HCT116 (cell line): Measurements from ENCODE around the gene SGMS1.

Source experiments
- EZH2 ChIP-seq: fragments of 200-600 bp; sonication (generic); IDR thresholded peaks from 2 replicates; pipeline ENCODE4 v1.6.1; 2017; ENCODE audit warnings: antibody characterized with exemption, mixed run types
- EZH2phosphoT487 ChIP-seq: fragments of 200-600 bp; IDR thresholded peaks from 2 replicates; pipeline ENCODE4 v1.6.1; 2018; ENCODE audit warnings: antibody characterized with exemption, borderline replicate concordance
- JUND ChIP-seq: IDR thresholded peaks from 2 replicates; pipeline ENCODE4 v1.6.1; 2012
- POLR2A ChIP-seq: IDR thresholded peaks from 2 replicates; pipeline ENCODE4 v1.7.0; 2011; ENCODE audit warnings: borderline replicate concordance; ENCODE audit not compliant: insufficient read depth, insufficient read length; ENCODE audit errors: extremely low read depth
- POLR2AphosphoS5 ChIP-seq: IDR thresholded peaks from 2 replicates; pipeline ENCODE4 v1.6.1; 2011; ENCODE audit warnings: mild to moderate bottlenecking, low read depth, low read length, moderate library complexity
- SIN3A ChIP-seq: IDR thresholded peaks from 2 replicates; pipeline ENCODE4 v1.6.1; 2012; ENCODE audit warnings: low read depth
- SRF ChIP-seq: IDR thresholded peaks from 2 replicates; pipeline ENCODE4 v1.6.1; 2012; ENCODE audit warnings: low read depth
- TCF7L2 ChIP-seq: IDR thresholded peaks from 2 replicates; pipeline ENCODE4 v1.7.0; 2011; ENCODE audit warnings: borderline replicate concordance, inconsistent platforms; ENCODE audit not compliant: insufficient read depth, insufficient read length; ENCODE audit errors: extremely low read depth
- YY1 ChIP-seq: IDR thresholded peaks from 2 replicates; pipeline ENCODE4 v1.6.1; 2011; ENCODE audit warnings: low read length, low read depth, moderate library complexity, mild to moderate bottlenecking; ENCODE audit not compliant: insufficient replicate concordance; ENCODE audit errors: extremely low read depth
- ZFX ChIP-seq: fragments of 450-650 bp; IDR thresholded peaks from 2 replicates; pipeline ENCODE4 v1.6.1; 2017
- TF ChIP-seq, protein P1 (sequence below), 3 experiments: fragments of 200-600 bp in 1 of 3; sonication (generic) in 1 of 3; IDR thresholded peaks in 2 of 3; conservative IDR thresholded peaks in 1 of 3; 2 replicates each; pipeline ENCODE4 v1.5.1; 2012 to 2017; ENCODE audit warnings: low read depth in 2 of 3, low read length in 2 of 3, antibody characterized with exemption in 1 of 3, borderline replicate concordance in 1 of 3, control low read depth in 1 of 3, mild to moderate bottlenecking in 1 of 3, mixed read lengths in 1 of 3, mixed run types in 1 of 3, moderate library complexity in 1 of 3; ENCODE audit not compliant: insufficient read depth in 1 of 3
- TF ChIP-seq, protein P2 (sequence below): IDR thresholded peaks from 2 replicates; pipeline ENCODE4 v1.6.1; 2012; ENCODE audit warnings: low read depth

DNA sequence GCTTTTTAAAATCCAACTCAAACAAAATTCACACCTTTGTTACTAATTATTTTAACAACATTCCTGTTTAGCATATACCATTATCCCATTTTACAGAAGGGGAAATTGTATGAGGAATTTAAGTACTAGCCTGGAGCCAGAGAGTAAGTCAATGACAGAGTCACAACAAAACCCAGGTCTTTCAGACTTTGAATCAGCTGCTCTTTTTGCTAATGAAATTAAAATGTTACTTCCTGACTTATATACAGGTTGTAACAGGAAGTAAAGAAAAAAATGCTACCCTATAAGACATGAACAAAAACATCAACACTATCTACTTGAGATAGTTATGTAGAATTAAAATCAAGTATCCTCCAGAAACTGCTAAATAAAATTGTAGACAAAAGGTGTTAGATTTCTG is 289.9 kb downstream of the SGMS1 start:
- no peak for TF ChIP-seq POLR2AphosphoS5
- TF ChIP-seq POLR2A, result no peak
- TF ChIP-seq, protein P1, sequence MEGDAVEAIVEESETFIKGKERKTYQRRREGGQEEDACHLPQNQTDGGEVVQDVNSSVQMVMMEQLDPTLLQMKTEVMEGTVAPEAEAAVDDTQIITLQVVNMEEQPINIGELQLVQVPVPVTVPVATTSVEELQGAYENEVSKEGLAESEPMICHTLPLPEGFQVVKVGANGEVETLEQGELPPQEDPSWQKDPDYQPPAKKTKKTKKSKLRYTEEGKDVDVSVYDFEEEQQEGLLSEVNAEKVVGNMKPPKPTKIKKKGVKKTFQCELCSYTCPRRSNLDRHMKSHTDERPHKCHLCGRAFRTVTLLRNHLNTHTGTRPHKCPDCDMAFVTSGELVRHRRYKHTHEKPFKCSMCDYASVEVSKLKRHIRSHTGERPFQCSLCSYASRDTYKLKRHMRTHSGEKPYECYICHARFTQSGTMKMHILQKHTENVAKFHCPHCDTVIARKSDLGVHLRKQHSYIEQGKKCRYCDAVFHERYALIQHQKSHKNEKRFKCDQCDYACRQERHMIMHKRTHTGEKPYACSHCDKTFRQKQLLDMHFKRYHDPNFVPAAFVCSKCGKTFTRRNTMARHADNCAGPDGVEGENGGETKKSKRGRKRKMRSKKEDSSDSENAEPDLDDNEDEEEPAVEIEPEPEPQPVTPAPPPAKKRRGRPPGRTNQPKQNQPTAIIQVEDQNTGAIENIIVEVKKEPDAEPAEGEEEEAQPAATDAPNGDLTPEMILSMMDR (IDR thresholded peaks at IDR 0.05 in 2 of 3, conservative IDR thresholded peaks at IDR 0.05 in 1 of 3; ENCODE audit: borderline replicate concordance in 1 of 3, insufficient read depth in 1 of 3, low read depth in 2 of 3, low read length in 2 of 3), result no peak
- no peak for TF ChIP-seq YY1
- TF ChIP-seq EZH2phosphoT487, result no peak
- no peak for TF ChIP-seq EZH2
- TF ChIP-seq, protein P2, sequence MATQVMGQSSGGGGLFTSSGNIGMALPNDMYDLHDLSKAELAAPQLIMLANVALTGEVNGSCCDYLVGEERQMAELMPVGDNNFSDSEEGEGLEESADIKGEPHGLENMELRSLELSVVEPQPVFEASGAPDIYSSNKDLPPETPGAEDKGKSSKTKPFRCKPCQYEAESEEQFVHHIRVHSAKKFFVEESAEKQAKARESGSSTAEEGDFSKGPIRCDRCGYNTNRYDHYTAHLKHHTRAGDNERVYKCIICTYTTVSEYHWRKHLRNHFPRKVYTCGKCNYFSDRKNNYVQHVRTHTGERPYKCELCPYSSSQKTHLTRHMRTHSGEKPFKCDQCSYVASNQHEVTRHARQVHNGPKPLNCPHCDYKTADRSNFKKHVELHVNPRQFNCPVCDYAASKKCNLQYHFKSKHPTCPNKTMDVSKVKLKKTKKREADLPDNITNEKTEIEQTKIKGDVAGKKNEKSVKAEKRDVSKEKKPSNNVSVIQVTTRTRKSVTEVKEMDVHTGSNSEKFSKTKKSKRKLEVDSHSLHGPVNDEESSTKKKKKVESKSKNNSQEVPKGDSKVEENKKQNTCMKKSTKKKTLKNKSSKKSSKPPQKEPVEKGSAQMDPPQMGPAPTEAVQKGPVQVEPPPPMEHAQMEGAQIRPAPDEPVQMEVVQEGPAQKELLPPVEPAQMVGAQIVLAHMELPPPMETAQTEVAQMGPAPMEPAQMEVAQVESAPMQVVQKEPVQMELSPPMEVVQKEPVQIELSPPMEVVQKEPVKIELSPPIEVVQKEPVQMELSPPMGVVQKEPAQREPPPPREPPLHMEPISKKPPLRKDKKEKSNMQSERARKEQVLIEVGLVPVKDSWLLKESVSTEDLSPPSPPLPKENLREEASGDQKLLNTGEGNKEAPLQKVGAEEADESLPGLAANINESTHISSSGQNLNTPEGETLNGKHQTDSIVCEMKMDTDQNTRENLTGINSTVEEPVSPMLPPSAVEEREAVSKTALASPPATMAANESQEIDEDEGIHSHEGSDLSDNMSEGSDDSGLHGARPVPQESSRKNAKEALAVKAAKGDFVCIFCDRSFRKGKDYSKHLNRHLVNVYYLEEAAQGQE, result no peak
- no peak for TF ChIP-seq SIN3A
- no peak for TF ChIP-seq TCF7L2
- TF ChIP-seq ZFX, result no peak
- TF ChIP-seq JUND, result no peak
- no peak for TF ChIP-seq SRF
